Raji (cell line): Measurements from ENCODE around the gene RIPK1.

Source experiments
- POLR2A ChIP-seq: IDR thresholded peaks from 2 replicates; pipeline ENCODE4 v1.6.1; 2011; ENCODE audit warnings: low read depth, low read length, control low read depth; ENCODE audit not compliant: insufficient read depth

RIPK1 gene

DNA sequence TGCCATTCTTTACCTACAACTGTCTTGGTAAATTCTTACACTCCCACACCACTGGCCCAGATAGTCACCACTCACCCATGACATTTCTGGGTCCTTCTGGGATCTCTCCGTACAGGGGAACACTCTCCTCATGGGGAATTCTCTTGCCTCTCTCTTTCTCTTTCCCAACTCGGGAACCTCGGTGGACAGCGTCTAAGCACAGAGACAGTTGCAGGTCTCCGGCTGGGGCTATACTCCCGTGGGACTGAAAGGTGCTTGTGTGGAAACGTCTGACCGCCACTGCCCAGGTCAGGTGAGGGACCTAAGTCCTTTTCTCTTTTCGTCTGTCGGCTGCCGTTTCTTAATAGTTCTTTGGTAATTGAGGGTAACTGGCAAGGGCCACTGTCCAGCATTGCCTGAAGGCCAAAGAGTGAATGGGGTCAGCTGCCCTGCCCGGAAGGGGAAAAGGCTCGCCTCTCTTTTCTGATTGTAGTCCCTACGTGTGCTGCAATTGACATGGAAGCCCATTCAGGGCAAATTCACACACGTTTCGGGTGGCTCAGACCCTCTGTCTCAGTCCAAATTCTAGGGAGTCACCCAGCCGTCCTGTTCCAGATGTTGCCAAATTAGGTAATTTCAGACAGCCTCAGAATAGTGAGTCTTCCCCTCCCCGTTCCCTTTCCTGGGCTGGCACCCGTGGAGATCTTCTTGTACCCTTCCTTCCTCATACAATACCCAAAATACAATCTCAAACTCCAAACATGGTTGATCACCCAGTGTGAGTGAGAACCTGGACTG lies 31.2 kb upstream of the RIPK1 start:
- TF ChIP-seq POLR2A = no peak

DNA sequence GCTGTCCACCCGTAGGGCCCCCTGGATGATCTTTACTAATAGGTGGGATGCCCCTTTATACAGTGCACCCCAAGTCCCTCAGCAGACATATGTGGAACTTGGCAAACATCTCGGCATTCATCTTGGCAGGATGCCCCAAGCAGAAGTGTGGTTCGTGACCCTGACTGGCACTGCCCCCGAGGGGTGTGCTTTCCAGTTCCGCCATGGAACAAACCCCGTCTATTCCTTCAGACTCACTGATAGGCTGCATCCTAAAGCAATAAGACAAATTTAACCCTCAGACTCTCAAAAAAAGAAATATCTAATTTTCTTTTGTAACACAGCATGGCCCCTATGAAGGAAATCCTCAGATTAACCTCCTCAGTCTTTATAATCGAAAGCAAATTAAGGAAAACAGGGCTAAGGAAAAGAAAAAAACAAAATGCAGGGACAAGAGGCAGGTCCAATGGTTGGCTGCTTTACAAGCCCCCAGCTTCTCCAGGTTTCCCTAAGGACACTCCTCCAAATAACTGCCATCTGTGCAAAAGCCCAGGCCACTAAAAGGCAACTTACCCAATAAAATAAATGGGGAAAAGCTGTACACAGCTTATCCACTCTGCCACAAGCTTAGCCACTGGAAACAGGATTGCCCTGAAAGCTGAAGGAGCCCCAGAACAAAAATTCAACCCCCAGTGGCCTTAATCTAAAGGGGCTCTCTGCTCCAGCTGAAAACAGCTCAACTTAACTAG lies 30.5 kb upstream of the RIPK1 start:
- TF ChIP-seq POLR2A = no peak

GRCh38 chr6:3039384-3039783 lies 28.9 kb upstream of the RIPK1 start:
- TF ChIP-seq POLR2A = no peak

GRCh38 chr6:3041147-3041546 lies 27.1 kb upstream of the RIPK1 start:
- TF ChIP-seq POLR2A = no peak

DNA sequence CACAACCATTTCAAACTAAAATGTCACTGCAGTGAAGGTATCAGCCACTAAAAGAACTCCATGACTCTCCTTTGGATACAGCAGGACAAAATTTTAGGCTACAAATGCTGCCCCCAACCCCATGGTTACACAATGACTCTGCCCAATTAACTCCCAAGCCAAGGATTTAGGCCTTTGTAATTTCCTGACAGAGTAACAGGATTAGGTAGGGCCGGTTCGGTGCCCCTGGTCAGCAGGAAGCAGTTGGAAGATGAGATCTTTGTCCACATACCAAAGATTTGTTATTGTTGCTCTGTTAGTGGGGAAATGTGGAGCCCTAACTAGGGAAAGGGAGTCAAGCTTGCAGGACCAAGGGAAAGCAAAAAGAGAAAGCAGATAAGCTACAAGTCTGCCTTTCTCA lies 26.7 kb upstream of the RIPK1 start:
- no peak for TF ChIP-seq POLR2A

- no peak for TF ChIP-seq POLR2A
These were observed 22.9 kb upstream of the RIPK1 start for GRCh38 chr6:3045369-3045768.

GRCh38 chr6:3045777-3046176 lies 22.5 kb upstream of the RIPK1 start:
- no peak for TF ChIP-seq POLR2A

GRCh38 chr6:3046295-3046694 lies 22.0 kb upstream of the RIPK1 start:
- no peak for TF ChIP-seq POLR2A

- no peak for TF ChIP-seq POLR2A
These were observed 15.6 kb upstream of the RIPK1 start for GRCh38 chr6:3052481-3053230.

GRCh38 chr6:3053231-3053508 lies 15.1 kb upstream of the RIPK1 start:
- TF ChIP-seq POLR2A = no peak

DNA sequence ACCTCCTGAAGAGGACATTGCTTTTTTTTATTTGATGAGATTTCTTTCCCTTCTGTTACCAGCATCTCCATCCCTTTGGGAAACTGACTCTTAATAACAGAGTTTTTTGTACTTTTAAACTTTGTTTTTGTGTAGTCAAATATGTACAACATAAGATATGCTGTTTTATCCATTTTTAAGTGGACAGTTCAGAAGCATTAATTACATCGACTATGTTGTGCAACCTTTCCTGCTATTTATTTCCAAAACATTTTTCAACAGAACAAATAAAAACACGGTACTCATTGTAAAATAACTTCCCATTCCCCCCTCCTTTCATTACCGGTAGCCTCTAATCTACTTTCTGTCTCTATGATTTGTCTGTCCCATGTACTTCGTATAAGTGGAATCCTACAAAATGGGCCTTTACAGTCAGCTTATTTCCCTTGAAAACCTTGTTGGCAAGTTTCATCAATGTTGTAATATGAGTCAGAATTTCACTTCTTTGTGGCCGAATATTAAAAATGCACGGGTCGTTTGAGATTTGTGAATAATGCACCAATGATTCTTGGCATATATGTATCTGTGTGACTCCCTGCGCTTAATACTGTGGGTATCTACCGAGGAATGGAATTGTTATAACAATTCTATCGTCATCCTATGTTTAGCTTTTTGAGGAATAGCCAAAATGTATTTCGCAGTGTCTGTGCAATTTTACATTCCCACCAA lies 11.1 kb upstream of the RIPK1 start:
- TF ChIP-seq POLR2A = no peak

GRCh38 chr6:3058957-3059356 lies 9.3 kb upstream of the RIPK1 start:
- TF ChIP-seq POLR2A = no peak

- TF ChIP-seq POLR2A = no peak
These were observed 6.8 kb upstream of the RIPK1 start for GRCh38 chr6:3061501-3061941.

- TF ChIP-seq POLR2A = peak; percentile 89
These were observed 4.3 kb upstream of the RIPK1 start for GRCh38 chr6:3063733-3064700.
